Measurements from ENCODE around the gene TROAP.
"Not testable (repeated sequence)": the region's sequence is repeated elsewhere in the genome, so short reads cannot be mapped to it uniquely, and the experiment has no call there.

TROAP gene

GRCh38 chr12:49294086-49294803 is 28.8 kb upstream of the TROAP start:
- no peak for DNase-seq (ENCODE audit: low spot score)

GRCh38 chr12:49294804-49295081 is 28.3 kb upstream of the TROAP start:
- no peak for DNase-seq (ENCODE audit: low spot score)

GRCh38 chr12:49295082-49295936 is 27.7 kb upstream of the TROAP start, which contains the start of gene PRPH:
TSS of gene PRPH (plus strand) at chr12:49295147. CDS start at chr12:49295201, 54 bp downstream.
- no peak for DNase-seq (ENCODE audit: low spot score)

- peak; percentile 66 for DNase-seq (ENCODE audit: low spot score)
Observed at GRCh38 chr12:49296034-49296835, 26.8 kb upstream of the TROAP start.

GRCh38 chr12:49296836-49297694 is 26.0 kb upstream of the TROAP start:
- no peak for DNase-seq (ENCODE audit: low spot score)

GRCh38 chr12:49297695-49298060 is 25.4 kb upstream of the TROAP start:
- no peak for DNase-seq (ENCODE audit: low spot score)

- no peak for DNase-seq (ENCODE audit: low spot score)
Observed at GRCh38 chr12:49298160-49298559, 24.9 kb upstream of the TROAP start.

GRCh38 chr12:49301760-49302159 is 21.3 kb upstream of the TROAP start:
- no peak for DNase-seq (ENCODE audit: low spot score)

GRCh38 chr12:49304161-49304560 is 18.9 kb upstream of the TROAP start:
- no peak for DNase-seq (ENCODE audit: low spot score)

GRCh38 chr12:49305762-49306510 is 17.1 kb upstream of the TROAP start:
- DNase-seq (ENCODE audit: low spot score) = no peak

GRCh38 chr12:49309386-49309785 is 13.7 kb upstream of the TROAP start:
- no peak for DNase-seq (ENCODE audit: low spot score)

GRCh38 chr12:49310451-49311000 is 12.5 kb upstream of the TROAP start:
- not testable (repeated sequence) for DNase-seq (ENCODE audit: low spot score)

- no peak for DNase-seq (ENCODE audit: low spot score)
Observed at GRCh38 chr12:49314811-49315210, 8.2 kb upstream of the TROAP start.

GRCh38 chr12:49317118-49317517 is 5.9 kb upstream of the TROAP start:
- DNase-seq (ENCODE audit: low spot score) = not testable (repeated sequence)

GRCh38 chr12:49320411-49321103 is 2.5 kb upstream of the TROAP start:
- DNase-seq (ENCODE audit: low spot score) = not testable (repeated sequence)

GRCh38 chr12:49322367-49322707 is 718 bp upstream of the TROAP start:
- no peak for DNase-seq (ENCODE audit: low spot score)

GRCh38 chr12:49323524-49324097 is 556 bp downstream of the TROAP start:
- no peak for DNase-seq (ENCODE audit: low spot score)

GRCh38 chr12:49325606-49326005 is 2.6 kb downstream of the TROAP start:
- DNase-seq (ENCODE audit: low spot score) = no peak

- DNase-seq (ENCODE audit: low spot score) = no peak
Observed at GRCh38 chr12:49327368-49327767, 4.3 kb downstream of the TROAP start.

GRCh38 chr12:49327887-49328286 is 4.8 kb downstream of the TROAP start:
- no peak for DNase-seq (ENCODE audit: low spot score)

All from hematopoietic multipotent progenitor cell treated with erythropoietin and hydrocortisone succinate and interleukin-3 and kit ligand, for 15 days (in vitro differentiated cells).